Measurements from ENCODE around the gene CIAO2B.
"Not testable (repeated sequence)": the region's sequence is repeated elsewhere in the genome, so short reads cannot be mapped to it uniquely, and the experiment has no call there.

Gene CIAO2B

DNA sequence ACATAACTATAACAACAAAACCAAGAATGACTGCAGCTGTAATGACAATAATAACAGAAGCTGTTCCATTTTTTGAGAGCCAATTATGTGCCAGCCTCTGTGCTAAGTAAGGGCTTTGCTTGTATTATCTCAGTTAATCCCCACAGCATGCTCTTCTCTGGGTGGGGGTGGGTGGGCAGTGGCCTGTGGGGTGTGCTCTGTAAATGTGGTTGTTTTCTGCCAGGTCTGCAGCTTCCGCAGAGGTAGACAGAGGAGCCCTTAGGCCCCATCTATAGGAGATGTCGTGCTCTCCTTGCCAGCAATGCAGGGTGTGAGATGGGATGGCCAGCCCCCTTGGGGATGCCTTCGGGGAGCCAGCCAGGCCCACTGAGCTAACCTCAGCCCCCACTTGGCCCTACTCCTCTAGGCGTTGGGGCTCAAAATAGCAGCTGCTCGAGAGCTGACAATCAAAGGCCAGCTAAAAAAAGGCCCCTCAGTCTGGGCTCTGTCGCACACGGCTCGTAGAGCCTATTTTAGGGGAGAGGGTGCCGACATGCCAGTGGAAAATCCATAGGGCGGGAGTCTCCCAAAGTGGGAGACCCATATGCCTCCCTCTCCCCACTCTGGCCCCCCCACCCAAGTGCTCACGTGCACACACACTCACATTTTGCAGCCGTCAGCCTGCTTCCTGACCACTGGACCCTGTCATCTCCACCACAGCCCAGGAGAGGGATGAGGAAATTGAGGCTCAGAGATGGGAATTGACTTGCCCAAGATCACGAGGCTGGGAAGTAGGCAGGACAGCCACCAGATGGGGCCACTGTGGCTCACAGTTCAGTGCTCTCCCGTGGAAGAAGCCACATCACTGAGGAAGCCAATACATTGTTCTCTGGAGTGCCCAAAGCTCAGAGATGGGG lies 31.3 kb downstream of the CIAO2B start:
- DNase-seq: no peak

- no peak for DNase-seq
Measured at GRCh38 chr16:66901626-66902025, 32.6 kb downstream of the CIAO2B start.

DNA sequence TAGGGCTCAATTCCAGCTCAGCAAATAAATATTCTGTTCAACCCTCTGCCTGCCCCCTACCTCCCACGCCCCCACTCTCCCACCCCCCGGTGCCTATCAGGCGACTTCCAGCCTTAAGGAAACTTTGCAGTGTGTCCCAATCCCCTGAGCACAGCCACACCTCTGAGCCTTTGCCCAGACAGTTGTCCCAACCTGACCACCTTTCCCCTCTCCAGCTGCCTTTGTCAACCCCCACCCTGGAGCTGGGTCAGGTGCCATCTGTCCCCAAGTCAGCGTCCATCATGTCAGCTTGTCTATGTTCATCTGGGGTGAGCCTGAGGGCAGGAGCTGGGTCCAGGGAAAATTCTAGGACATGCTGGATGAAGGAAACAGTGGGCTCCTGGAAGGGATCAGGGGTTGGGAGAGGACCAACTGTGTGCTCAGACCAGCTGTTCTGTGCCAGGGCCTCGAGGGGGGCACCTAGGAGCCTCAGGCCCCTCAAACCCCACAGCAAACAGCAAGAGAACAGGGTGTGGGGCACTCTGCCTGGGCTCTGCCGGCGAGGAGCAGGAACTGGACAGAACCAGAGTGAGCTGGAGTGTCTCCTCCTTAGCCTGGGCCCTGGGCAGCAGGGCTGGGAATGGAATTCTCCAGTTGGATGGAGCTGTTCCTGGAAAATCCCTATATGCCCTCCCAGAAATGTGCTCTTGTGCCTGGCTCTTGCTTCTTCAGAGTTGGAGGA lies 33.3 kb downstream of the CIAO2B start:
- no peak for DNase-seq

DNA sequence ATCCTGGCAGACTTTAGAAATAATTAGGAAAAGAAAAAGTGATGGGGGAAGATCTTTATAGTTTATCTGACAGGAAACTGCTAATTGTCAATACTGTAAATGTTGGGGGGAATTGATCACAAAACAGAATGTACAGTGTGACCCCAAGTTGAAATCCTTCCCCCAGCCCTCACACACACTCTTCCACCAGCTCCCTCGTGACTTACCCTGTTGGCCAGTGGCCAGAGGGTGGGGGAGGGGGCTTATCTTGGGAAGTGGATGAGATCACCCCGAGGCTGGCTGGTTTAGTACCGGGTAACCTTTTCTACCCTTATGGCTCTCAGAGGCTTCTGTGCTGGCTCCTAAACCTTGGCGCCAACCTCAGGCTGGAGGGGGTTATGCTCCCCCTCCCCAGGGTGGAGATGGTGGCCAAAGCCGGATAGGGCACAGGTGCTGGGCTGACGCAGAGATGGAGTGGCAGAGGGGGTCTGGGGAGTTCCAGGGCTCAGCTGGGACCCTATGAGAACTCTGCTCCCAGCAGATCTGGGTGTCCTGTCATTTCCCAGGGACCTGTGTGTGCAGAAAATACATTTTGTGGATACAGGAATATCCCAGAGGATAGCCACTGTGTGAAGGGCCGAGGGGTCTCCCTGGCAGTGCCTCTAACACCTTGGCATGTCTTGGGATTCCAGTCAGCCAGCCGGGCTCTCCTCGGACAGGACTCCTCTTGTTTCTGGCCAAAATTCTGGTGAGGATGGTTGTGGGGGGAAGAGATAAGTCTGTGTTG lies 34.1 kb downstream of the CIAO2B start:
- no peak for DNase-seq

DNA sequence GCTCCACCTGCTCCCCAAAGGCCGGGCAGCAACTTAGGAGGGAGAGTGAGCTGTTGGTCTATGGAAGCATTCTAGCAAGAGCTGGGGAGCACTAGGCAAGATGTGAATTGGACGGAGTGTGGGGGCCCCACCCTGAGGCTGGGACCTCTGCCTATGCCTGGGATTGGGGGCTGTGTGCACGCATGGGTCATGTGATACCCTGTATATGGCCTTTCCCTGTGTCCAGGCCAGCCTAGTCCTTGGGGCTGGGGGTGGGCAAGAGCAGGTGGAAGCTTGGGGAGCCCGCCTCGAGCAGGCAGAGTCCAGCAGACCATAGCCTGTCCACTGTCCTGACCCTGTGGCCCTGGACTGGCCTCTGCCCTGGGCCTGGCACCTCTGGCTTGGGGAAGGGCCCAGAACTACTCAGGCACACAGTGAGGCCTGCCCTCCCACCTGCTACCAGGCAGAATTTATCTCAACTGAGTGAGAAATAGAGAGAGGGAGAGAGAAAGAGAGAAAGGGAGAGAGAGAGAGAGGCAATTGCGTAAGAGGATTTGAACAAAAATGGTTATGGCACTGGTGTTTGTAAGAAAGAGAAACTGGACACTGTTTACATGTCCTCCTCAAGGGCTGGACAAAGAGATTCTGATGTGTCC lies 34.8 kb downstream of the CIAO2B start:
- no peak for DNase-seq

- no peak for DNase-seq
Measured at GRCh38 chr16:66898933-66899309, 35.3 kb downstream of the CIAO2B start.

- no peak for DNase-seq
Measured at GRCh38 chr16:66898207-66898606, 36.0 kb downstream of the CIAO2B start.

DNA sequence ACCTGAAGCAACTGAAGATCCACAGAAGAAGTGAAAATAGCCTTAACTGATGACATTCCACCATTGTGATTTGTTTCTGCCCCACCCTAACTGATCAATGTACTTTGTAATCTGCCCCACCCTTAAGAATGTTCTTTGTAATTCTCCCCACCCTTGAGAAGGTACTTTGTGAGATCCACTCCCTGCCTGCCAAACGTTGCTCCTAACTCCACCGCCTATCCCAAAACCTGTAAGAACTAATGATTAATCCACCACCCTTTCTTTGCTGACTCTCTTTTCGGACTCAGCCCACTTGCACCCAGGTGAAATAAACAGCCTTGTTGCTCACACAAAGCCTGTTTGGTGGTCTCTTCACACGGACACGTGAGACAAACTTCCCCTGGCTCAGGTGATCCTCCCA lies 37.5 kb downstream of the CIAO2B start:
- not testable (repeated sequence) for DNase-seq

GRCh38 chr16:66895999-66896398 lies 38.2 kb downstream of the CIAO2B start:
- DNase-seq: no peak

GRCh38 chr16:66895689-66895979 lies 38.6 kb downstream of the CIAO2B start:
- no peak for DNase-seq

GRCh38 chr16:66894948-66895688 lies 39.1 kb downstream of the CIAO2B start:
- DNase-seq: peak; percentile 14 to 37

- no peak for DNase-seq
Measured at GRCh38 chr16:66894055-66894454, 40.1 kb downstream of the CIAO2B start.

DNA sequence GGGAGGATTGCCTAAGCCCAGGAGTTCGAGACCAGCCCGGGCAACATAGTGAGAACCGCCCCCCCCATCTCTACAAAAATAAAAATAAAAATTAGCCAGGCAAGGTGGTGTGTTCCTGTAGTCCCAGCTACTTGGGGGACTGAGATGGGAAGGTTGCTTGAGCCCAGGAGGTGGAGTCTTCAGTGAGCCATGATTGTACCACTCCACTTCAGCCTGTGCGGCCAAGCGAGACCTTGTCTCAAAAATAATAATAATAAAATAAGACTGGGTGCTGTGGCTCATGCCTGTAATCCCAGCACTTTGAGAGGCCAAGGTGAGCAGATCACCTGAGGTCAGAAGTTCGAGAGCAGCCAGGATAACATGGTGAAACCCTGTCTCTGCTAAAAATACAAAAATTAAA lies 42.4 kb downstream of the CIAO2B start:
- DNase-seq: no peak

GRCh38 chr16:66891360-66891759 lies 42.8 kb downstream of the CIAO2B start:
- no peak for DNase-seq

DNA sequence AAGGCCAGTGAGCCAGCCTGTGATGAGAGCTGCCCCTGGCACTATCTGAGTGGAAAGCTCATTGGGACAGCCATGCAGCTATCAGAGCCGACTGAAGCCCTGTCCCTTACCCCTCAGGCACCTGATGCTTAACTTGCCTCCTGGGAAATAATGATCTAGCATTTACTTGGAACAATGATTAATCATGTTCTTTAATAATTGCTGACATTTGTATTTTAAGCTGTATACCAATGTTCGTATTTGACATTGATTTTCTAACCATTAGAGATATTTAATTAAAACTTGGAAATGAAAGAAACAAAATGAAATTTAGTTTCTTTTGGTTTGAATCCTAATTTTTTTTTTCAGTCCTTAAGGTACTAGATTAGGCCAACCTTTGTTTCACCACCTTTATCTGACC lies 43.4 kb downstream of the CIAO2B start:
- no peak for DNase-seq

- DNase-seq: no peak
Measured at GRCh38 chr16:66889622-66890021, 44.6 kb downstream of the CIAO2B start.

- DNase-seq: no peak
Measured at GRCh38 chr16:66888647-66889615, 45.3 kb downstream of the CIAO2B start.

- no peak for DNase-seq
Measured at GRCh38 chr16:66886914-66887313, 47.3 kb downstream of the CIAO2B start.

GRCh38 chr16:66886321-66886720 lies 47.9 kb downstream of the CIAO2B start:
- DNase-seq: no peak

DNA sequence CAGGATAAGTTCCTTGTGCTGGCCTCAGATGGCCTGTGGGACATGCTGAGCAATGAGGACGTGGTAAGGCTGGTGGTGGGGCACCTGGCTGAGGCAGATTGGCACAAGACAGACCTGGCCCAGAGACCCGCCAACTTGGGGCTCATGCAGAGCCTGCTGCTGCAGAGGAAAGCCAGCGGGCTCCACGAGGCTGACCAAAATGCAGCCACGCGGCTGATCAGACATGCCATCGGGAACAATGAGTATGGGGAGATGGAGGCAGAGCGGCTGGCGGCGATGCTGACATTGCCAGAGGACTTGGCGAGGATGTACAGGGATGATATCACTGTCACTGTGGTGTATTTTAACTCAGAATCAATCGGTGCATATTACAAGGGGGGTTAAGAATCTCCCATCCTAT lies 48.7 kb downstream of the CIAO2B start:
- no peak for DNase-seq

DNA sequence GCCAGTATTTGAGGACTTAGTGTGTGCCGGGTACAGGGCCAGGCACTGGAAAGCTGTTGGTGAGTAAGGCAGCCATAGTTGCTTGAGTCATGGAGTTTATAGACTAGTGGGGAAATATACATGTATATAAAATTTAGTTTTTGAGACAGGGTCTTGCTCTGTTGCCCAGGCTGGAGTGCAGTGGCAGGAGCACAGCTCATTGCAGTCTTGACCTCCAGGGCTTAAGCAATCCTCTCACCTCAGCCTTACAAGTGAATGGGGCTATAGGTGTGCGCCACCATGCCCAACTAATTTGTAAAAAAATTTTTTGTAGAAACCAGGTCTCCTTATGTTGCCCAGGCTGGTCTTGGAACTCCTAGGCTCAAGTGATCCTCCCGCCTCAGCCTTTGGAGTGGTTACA lies 51.5 kb downstream of the CIAO2B start:
- no peak for DNase-seq

Measured in NCI-H1930 (cell line).